HG03565 (cell line): Measurements from ENCODE around the gene GPATCH4.
"Not testable (repeated sequence)": the region's sequence is repeated elsewhere in the genome, so short reads cannot be mapped to it uniquely, and the experiment has no call there.

Experiments used
- ATAC-seq: cut with Tn5 transposase; IDR thresholded peaks from one replicate; pipeline ENCODE4 v1.9.1; 2021; ENCODE audit warnings: mild to moderate bottlenecking, moderate library complexity; ENCODE audit not compliant: unreplicated experiment

The GPATCH4 gene

DNA sequence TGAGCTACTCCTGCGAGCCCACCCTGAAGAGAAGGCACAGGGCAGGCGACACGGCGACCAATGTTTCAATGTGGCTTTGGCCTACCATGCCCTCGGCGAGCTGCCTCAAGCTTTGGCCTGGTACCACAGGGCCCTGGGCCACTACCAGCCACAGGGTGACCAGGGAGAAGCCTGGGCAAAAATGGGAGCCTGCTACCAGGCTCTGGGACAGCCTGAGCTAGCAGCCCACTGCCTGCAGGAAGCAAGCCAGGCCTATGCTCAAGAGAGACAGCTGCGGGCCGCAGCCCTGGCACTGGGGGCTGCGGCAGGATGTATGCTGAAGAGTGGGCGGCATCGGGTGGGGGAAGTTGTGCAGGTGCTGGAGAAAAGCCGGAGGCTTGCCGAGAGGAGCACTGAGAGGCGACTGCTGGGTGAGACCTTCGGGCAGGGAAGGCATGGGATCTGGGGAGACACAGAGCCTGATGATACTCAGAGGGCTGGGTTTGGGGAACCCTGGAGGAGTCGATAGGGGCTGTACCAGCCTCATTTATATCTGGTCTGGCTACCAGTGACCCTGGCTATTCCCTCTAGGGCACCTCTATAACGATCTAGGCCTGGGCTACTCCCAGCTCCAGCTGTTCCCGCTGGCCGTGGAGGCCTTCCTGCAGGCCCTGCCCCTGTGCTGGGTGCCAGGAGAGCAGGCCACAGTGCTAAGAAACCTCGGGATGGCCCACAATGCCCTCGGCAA is 19.5 kb downstream of the GPATCH4 start:
- no peak for ATAC-seq

DNA sequence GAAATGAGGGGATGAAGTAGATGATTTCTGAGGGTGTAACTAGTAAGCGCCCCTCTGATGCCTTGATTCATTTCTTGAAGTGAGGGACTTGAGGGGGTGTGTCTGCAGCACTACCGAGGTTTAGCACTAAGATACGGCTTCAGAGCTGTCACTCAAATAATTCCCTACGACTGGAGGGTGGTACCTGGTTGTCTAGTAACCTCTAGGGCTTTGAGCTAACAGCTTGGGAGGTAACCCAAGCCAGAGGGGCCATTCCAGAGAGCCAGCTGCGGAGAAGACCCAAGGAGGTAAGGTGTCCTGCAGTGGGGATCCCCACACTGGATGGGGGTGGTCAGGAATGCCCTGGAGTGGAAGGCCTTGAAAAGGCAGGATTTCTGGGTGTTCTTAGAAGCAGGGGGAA is 21.8 kb downstream of the GPATCH4 start, which contains the start of gene TTC24:
TTC24 (plus strand) TSS at position 252 of the 400 bp plus-strand sequence. CDS start 1,642 bp downstream, outside the sequence.
- ATAC-seq, result no peak

DNA sequence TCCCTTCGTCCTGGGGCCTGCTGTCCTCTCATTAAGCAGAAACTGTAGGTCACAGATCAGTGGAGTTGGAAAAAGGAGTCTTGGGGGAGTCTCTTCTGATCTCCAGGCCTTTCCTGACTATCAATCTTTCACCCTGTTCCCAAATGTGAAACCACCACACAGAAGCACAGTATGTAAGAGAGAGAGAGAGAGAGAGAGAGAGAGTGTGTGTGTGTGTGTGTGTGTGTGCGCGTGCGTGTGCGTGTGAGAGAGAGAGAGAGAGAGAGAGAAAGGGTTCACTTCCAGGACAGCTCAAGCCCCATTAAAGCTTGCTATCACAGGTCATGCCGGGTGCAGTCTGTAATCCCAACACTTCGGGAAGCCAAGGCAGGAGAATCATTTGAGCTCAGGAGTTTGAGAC is 23.2 kb downstream of the GPATCH4 start:
- no peak for ATAC-seq

DNA sequence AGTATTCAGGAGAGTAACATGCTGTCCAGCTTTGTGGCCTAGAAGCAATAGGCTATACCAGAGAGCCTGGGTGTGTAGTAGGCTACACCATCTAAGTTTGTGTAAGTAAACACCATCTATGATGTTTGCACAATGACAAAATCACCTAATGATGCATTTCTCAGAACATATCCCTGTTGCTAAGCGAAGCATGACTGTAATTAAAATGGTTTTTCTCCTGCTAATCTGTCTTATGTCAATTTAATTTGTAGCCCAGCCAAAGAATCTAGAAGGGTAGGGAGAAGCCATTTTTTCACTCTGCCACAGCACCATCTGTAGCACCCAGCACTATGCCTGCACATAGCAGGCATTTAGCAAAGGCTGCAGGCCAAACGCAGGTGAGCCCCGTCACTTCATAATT is 23.7 kb downstream of the GPATCH4 start:
- ATAC-seq, result no peak

DNA sequence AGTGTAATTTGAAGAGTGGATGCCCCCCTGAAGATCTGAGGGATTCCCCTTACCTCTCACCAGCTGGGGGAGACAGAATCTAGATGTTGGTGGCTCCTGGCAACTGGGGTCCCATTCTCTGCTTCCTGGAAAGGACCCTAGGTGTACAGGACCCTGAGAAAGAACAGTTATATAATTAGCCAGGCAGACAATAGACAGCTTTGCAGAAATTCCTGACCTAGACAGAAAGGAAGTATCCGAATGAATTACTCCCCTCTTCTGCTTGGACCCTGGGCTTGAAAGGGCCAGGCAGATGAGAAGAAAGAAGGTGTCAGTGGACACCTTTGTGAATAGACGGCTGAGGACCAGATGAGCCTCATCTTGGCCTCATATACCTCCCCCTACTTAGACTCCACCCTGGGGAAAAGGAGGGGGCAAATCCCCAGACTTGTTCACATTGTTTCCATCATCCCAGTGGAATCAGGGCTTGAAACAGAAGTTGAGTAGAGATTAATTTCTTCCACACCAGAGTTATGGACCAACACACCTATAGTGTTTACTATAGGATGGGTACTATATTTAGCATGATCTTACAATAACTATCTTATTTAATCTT is 27.1 kb downstream of the GPATCH4 start:
- no peak for ATAC-seq

DNA sequence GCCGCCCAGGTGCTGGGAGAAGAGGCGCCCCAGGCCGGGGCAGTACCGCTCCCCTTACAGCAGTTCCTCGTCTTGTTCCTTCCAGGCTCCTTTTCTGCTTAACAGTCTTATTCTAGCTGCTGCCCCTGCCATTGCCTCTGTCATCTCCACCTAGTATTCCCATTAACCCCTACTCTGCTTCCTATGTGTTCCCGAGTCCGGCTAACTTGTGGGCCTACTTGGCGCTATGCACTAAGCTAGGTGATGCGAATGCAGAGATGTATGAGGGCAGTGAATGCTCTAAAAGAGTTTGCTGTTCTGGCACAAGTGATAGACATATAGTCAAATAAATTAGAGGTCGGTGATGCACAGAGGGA is 28.6 kb downstream of the GPATCH4 start:
- no peak for ATAC-seq

DNA sequence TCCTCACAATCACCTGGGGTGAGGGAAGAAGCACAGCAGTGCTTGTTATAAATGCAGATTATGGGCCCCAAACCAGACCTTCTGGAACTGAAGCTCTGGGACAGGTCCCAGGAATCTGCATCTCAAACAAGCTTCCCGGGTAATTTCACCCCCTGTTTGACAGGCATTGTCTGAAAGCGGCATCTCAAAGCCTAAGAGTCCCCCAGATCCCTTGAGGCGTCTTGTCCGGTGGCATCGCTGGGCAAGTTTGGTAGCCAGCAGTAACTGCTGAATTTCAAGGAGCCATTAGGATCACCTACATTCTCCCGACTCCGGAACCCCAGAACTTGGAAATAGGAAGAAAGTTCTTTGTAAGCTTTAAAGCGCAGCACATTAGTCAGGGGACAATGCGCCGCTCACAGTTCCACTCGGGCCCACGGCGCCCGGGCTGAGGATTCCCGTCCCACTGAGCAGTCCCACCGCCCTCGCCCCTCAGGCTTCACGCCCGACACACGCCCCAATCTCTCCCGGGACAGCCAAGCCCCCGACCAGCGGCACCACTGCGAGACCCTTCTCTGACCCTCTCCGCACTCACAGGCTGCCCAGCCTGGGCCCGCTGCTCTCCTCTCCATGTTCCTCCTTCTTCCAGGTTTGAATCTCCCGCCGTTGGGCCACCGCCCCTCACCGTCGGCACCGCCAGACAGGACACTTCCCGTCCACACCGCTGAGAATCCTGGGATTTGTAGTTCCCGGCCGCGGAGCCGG is 29.2 kb downstream of the GPATCH4 start, which contains the start of gene IQGAP3:
IQGAP3 (minus strand) TSS at position 647 of the 744 bp plus-strand sequence; CDS start at position 611, 36 bp downstream.
- ATAC-seq, result no peak

DNA sequence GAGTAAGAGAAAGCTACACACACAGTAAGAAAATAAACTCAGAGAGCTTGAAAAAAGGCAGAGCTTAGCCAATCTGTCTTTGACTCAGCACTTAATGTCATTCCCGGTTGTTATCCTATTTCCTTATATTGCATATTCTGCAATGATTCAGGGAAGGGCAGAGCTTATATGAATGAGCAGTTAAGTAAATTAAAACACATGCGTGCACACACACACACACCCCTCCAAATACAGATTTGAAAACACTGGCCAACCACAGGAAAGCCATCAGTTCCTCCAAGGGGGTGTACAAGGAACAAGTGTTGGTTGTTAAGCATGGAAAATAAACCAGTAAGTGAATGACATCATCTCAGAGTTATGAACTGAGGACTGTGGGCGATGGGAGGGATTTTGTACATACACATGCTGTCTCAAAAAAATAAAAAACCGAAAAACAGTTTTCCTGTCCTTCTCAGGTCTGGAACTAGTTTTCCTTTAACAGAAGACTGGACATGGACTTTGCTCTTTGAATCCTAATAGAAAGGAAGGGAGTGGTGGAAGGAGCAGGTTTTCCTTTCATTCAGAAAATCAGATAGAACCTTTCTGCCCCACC is 29.9 kb downstream of the GPATCH4 start:
- ATAC-seq, result no peak

DNA sequence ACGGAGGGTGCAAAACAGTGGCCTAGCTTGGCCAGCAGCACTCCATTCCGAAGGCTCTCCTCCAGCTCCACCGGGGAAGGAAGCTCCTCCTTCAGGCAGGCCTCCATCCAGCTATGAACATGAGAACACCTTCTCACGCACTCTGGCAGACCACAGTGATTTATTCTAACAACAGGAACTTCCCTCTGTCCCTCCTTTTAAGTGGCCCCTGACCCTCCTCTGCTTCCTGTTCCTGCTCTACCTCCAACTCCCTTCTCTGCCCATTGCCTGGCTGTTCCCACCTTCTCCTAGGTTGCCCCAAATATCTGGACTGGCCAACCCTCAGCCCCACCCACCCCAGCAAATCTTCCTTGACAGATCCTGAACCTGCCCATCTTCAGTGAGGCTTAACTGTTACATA is 34.8 kb downstream of the GPATCH4 start:
- no peak for ATAC-seq

DNA sequence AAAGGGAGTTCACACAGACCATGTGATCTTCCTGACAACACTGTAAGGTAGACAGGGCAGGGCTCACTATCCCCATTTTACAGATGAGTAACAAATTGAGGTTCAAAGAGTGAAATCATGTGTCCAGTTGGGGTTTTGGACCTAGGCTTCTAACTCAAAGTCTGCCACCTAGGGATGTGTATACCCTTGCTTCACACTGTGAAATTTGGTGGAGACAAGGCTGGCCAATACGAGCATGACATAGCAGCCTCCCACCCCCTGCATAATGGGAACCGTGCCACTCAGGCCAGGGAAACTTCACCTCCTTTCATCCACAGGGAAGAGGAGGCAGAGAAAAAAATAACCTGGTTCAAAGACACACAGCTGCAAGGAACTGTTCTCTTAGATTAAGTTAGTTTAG is 35.8 kb downstream of the GPATCH4 start:
- no peak for ATAC-seq

DNA sequence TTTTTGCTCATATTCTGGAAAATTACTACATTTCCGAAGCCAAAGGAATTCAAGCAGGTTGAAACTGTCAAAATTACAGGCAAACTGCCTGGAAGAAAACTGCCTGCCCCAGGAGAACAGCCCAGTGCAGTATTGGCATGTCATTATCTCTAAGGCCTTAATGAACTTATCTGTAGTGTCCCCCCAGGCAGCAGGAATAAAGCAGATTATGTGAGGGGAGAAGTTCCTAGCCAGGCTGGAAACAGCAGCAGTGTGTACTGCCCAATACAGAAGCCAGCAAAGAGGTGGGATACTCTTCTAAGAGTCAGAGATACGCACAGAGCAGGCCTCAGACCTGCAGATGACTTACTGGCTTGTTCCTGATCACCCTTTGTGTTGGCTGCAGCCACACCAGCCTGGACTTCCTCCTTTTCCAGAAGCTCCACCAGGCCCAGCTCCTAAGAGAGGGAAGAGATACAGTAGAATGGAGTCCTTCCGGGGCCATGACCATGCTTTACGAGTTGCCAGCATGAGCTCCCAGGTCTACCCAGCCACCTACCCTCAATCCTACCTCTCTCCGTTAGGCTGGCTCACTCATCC is 40.6 kb downstream of the GPATCH4 start:
- no peak for ATAC-seq

DNA sequence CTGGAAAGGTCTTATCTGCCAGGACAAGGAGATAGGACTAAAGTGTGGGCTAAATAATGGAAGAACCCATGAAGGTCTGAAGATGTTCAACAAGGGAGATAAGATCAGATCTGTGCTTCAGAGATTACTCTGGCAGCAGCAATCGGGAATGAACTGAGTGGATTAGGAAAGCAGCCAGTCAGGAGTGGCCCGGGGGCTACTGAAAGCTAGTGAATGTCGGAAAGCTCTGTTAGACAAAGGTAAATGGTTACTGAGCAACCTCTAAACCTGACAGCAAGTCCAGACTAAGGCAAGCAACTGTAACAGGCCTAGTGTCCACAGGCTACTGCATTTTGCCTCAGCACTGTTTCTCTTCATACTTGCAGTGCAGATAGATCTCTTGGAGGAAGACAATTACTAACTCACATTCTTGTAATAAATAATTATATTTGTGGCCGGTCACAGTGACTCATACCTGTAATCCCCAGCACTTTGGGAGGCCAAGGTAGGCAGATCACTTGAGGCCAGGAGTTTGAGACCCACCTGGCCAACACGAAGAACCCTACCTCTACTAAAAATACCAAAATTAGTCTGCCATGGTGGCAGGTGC is 41.4 kb downstream of the GPATCH4 start:
- ATAC-seq, result no peak

DNA sequence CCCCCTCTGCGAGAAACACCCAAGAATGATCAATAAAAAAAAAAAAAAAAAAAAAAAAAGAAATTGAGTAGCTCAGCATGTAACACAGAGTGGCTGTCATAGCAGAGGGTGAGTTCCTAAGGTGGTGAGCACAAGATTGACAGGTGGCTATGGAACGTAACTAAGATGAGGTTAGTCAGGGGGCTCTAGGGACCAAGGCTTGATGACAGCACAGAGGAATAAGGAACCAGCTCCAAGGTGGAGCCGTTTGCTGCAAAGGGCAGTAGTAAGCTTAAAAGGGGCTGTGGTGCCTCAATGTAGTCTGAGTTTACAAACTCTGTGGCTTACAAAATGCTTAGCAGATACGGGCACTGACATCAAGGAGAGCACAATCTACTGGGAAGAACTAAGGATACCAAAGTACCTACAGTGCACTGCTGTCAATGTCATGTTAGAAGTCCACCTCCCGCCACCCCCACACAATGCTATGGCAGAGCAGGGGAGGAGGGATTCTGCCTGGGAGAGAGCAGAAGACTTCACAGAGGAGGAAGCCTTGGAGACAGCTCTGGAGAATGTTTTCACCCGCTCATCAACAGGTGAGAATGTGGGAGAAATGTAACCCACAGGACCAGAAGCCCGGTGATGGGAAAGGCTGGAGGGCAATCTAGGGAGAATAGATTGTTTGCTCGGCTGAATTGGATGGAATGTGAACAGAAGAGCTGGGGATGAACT is 42.0 kb downstream of the GPATCH4 start:
- no peak for ATAC-seq

DNA sequence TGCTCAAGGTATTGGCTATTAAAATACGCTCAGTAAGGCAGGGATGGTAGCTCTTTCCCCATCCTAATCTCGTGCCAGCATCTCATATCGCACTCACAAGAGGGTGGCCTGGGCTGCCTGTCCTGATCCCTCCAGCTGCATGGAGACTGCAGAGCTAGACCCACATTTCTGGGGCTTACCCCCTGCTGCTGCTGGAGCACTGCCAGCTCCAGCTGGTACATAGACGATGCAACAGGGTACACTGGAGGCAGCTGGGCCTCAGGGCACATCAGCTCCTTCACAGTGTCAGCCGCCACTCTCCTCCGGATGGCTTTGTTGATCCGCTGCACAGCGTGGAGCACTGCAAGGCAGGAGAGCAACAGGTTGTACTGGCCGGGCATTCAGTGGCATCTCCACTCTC is 44.9 kb downstream of the GPATCH4 start:
- ATAC-seq, result no peak

DNA sequence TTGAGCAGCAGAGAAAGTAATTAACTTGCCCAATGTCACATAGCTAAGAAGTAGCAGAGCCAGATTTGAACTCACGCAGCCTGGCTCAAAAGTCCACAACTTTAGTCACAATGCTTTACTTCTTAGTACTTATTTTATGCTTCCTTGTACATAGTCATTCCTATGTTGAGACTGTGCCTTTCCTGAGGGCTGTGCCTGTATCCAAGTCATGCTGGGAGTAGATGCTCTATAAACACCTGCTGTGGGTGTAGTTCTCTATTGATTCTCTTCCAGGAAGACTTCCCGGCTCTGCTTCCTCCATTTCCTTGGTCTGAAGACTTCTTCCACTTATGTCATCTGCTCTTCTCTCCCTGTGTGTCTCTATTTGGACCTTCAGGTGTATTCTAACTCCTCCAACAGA is 45.6 kb downstream of the GPATCH4 start:
- no peak for ATAC-seq

DNA sequence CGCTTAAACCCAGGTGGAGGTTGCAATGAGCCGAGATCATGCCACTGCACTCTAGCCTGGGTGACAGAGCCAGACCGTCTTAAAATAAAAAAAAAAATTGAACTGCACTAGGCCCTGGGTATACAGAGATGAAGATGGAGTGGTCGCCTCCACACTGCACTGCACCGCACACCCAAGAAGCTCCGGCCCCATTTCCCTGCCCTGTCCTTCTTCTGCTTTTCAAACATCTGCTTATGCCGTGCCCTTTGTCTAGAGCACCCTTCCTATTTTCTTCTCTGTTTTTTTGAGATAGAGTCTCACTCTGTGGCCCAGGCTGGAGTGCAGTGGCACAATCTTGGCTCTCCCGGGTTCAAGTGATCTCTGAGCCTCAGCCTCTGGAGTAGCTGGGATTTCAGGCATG is 46.3 kb downstream of the GPATCH4 start:
- ATAC-seq, result no peak

DNA sequence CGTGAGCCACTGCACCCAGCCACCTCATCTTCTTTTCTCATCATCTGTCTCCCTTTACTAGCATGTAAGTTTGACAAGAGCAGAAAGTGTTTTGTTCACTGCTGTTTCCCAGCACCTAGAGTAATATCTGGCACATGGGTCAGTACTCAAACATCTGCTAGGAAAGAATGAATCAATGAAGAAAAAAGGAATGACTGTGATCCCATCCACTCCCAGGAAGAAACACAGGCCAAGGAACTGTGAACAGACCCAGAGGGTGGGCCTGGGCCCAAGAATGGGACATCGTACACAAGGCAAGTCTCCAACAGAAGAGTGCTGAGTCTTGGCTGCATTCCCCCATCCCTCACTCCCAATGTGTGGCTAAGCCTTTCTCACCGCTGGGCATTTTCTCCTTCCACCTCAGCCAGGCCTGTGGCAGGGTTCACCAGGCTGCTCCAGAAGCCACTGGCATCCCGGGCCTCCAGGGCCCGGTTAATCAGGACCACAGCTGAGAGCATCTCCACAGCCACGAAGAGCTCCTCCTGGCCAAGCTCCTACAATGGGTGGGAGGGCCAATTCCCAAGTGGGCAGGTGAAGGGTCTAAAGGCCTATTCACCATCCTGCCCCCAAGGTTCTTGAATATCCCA is 47.3 kb downstream of the GPATCH4 start:
- ATAC-seq, result no peak

DNA sequence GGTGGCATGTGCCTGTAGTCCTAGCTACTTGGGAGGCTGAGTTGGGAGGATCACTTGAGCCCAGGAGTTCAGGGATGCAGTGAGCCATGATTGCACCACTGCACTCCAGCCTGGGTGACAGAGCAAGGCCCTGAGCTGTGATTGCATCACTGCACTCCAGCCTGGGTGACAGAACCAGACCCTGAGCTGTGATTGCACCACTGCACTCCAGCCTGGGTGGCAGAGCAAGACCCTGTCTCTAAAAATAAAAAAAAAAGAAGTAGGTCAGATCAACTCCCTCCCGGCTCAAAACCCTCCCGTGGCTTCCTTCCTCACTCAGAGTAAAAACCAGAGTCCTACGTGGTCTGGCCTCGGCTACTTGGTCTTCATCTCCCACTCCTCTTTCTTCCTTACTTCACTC is 48.3 kb downstream of the GPATCH4 start:
- ATAC-seq, result not testable (repeated sequence)

DNA sequence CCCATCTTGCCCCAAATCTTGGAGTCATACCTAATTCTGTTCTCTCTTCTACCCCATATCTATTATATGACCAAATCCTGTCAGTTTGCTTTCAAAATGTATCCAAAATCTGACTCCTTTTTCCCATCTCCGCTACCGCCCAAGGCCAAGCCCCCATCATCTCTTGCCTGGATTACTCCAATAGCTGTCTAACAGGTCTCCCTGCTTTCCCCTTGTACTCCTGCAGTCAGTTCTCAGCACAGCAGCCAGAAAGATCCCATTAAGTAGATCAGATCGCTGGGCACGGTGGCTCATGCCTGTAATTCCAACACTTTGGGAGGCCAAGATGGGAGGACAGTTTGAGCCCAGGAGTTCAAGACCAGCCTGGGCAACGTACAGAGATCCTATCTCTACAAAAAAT is 48.8 kb downstream of the GPATCH4 start:
- no peak for ATAC-seq

DNA sequence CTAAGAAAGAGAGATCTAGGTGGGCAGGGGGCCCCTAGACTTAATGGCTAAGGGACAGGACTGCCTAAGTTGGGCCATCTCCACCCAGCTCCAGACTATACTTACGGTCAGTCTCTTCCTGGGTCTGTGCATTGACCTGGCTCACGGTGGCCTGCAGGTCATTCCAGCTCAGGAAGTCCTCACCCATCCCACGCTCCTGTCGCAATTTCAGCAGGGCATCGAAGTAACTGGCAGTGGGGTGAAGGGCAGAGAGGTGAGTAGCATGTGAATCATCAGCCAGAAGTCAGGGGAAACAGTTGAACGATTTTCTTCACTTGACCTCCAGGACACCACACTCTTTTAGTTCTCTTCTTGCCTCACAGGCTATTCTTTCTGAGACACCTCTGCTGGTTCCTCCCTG is 49.4 kb downstream of the GPATCH4 start:
- ATAC-seq, result no peak
